Measurements from ENCODE around the gene VAV3.
"Not testable (repeated sequence)": the region's sequence is repeated elsewhere in the genome, so short reads cannot be mapped to it uniquely, and the experiment has no call there.

Gene VAV3

DNA sequence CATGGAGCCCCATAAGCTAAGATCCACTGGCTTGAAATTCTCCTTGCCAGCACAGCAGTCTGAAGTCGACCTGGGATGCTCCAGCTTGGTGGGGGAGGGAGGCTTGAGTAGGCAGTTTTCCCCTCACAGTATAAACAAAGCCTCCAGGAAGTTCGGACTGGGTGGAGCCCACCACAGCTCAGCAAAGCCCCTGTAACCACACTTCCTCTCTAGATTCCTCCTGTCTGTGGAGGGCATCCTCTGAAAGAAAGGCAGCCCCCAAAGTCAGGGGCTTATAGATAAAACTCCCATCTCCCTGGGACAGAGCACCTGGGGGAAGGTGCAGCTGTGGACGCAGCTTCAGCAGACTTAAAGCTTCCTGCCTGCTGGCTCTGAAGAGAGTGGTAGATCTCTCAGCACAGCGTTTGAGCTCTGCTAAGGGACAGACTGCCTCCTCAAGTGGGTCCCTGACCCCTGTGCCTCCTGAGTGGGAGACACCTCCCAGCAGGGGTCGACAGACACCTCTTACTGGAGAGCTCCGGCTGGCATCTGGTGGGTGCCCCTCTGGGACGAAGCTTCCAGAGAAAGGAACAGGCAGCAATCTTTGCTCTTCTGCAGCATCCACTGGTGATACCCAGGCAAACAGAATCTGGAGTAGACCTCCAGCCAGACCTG is 120.3 kb downstream of the VAV3 start:
- in situ Hi-C loops (cut with HindIII; ENCODE audit: low sequenced_read_pairs): not testable (repeated sequence)

- in situ Hi-C loops (cut with HindIII; ENCODE audit: low sequenced_read_pairs): no loop called here
Observed at GRCh38 chr1:107843989-107844388, 121.0 kb downstream of the VAV3 start.

DNA sequence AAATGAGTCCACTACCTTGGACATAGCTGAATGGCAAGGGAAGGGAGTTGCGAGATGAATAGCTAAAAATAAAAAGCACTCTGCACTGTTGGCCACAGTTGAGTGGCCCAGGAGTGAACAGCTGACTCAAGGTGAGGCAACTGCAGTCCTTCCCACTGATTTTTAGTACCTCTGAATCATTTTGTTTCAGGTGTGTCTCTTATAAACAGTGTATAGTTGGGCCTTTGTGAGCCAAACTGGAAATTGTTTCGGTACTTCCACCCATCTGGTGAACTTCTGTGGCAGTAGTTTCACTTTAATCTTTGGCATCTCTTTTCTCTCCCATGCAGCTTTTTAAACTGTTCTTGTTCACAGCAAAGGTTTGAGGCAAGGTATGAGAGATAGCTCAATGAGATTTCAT is 122.7 kb downstream of the VAV3 start:
- in situ Hi-C loops (cut with HindIII; ENCODE audit: low sequenced_read_pairs): no loop called here

- in situ Hi-C loops (cut with HindIII; ENCODE audit: low sequenced_read_pairs): no loop called here
Observed at GRCh38 chr1:107840725-107841124, 124.3 kb downstream of the VAV3 start.

GRCh38 chr1:107838056-107838455 is 126.9 kb downstream of the VAV3 start:
- in situ Hi-C loops (cut with HindIII; ENCODE audit: low sequenced_read_pairs): no loop called here

DNA sequence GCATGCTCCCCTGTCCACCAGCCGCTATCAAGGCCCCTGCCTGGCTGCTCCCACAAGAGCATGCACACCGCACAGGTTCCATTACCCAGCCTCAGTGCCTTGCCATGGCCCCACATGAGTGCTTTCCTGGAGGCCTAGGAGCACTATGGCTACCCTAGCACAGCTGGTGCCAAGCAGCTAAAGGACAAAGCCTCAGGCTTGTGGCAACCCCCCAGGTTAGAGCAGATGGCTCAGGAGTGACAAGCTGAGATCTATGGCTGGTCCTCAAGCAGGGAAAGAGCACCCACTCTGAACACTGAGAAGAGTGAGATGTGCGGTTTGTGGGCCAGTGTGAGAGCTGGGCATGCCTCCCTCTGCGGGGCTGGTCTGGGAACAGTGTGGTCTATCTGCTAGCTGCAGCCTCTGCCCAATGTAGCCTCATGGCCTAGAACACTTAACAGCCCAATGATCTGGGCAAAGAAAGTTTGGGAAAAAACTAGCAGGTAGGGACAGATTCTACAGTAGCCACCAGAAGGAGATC is 129.8 kb downstream of the VAV3 start:
- in situ Hi-C loops (cut with HindIII; ENCODE audit: low sequenced_read_pairs): no loop called here

DNA sequence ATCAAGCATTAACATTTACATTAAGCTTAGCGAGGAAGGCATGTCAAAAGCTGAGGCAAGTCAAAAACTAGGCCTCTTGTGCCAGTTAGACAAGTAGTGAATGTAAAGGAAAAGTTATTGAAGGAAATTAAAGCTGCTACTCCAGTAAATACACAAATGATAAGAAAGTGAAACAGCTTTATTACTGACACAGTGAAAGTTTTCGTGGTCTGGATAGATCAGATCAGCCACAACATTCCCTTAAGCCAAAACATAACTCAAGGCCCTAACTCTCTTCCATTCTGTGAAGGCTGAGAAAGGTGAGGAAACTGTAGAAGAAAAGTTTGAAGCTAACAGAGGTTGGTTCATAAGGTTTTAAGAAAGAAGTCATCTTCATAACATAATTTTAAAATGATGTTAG is 131.9 kb downstream of the VAV3 start:
- in situ Hi-C loops (cut with HindIII; ENCODE audit: low sequenced_read_pairs): no loop called here

DNA sequence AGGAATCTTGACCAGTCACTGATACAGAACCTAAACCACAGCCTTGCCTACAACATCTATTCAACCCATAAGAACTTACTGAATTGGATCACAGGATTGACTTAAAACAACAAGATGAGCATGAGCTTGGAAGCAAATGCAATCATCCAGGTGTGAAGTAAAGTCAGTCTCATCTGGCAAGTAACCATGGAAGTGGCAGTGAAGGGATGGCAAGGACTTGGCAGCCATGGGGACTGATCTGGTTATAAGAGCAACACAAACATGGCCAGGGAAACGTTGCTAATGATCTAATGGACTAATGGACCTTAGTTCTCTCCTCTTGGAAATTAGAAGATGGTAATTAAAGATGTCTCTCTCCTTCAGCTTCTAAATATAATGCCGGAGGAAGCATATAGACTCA is 133.1 kb downstream of the VAV3 start:
- in situ Hi-C loops (cut with HindIII; ENCODE audit: low sequenced_read_pairs): no loop called here

- in situ Hi-C loops (cut with HindIII; ENCODE audit: low sequenced_read_pairs): no loop called here
Observed at GRCh38 chr1:107830526-107830925, 134.5 kb downstream of the VAV3 start.

- in situ Hi-C loops (cut with HindIII; ENCODE audit: low sequenced_read_pairs): no loop called here
Observed at GRCh38 chr1:107830075-107830474, 134.9 kb downstream of the VAV3 start.

GRCh38 chr1:107829036-107829770 is 135.8 kb downstream of the VAV3 start:
- in situ Hi-C loops (cut with HindIII; ENCODE audit: low sequenced_read_pairs): no loop called here

DNA sequence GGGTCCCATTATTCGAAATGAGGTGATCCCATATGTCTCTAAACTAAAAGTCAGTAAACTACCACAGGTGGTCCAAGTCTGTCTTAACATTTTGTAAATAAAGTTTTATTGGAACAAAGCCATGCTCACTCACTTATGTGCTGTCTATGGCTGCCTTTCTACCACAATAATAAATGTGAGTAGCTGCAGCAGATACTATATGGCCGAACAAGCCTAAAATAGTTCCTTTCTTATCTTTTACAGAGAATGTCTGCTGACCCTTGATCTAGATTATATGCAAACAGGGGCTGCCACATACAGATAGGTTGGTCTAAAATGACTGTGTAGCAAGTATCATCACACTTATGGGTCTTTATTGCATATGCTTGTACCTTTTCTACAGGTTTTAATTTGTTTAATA is 140.0 kb downstream of the VAV3 start:
- in situ Hi-C loops (cut with HindIII; ENCODE audit: low sequenced_read_pairs): no loop called here

DNA sequence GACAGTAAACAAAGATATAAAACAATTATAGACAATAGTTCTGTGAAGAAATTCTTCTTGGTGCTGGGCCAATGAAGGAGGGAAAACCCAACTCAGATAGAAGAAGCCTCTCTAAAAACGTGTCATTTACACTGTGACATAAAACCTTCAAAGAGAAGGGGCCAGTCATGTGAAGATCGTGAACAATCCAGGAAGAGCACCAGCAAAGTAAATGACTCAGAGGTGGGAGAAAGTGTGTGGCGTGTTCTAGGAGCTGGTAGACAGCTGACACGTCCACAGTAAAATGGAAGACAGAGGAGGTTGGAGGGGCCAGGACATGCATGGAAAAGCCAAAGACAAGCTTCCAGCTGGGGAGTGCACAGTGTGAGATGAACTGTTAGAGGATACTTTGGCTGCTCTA is 143.6 kb downstream of the VAV3 start:
- in situ Hi-C loops (cut with HindIII; ENCODE audit: low sequenced_read_pairs): no loop called here

DNA sequence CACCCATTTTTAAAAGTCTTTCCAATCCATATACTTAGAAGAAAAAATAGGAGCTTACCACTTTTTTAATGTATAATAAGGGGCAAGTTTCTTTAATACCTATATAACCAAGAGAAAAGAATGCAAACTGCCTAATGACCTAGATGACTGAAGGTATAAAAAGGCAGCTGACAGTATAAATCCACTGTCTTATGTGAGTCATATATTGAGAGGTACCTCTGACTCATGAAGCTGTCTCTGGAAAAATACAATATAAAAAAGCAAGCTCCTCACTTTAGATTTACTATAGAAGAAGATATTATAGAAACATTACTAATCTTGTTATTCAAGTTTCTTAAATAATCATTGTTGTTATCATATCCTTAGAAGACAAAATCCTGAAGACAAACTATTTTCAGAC is 144.2 kb downstream of the VAV3 start:
- in situ Hi-C loops (cut with HindIII; ENCODE audit: low sequenced_read_pairs): no loop called here

DNA sequence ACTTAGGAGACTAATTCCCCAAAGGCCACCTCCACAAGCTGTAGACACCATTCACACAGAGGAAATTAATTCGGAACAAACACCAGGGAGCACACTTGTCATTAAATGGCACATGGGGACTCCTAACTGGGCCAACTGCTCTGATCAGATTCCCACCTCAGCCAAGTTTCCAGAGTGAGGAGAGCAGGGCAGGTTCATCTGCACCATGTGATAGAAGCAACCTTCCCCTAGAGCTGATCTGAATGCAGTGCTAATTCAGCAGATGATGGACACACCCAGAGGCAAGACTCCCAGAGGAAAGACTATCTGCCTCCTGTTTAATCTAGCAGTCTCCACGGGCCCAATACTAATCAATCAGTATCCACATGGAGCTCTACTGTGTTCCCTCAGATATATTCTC is 147.0 kb downstream of the VAV3 start:
- in situ Hi-C loops (cut with HindIII; ENCODE audit: low sequenced_read_pairs): no loop called here

DNA sequence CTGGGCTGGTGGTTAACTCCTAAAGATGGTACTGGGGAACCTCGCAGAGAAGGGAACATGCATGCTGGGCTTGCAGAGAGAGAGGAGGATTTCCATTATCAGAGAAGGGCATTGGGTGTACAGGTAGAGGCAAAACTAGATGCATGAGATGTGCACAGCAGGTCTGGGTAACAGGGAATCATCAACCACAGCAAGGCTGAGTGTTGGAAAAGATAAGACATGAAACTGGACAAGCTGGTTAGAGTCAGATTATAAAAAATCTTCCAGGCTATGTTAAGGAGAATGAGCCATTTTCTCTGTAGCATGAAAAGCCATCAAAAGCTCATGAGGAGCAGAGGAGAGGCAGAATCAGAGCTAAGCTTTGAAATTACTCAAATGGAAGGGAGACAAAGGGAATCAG is 147.8 kb downstream of the VAV3 start:
- in situ Hi-C loops (cut with HindIII; ENCODE audit: low sequenced_read_pairs): no loop called here

GRCh38 chr1:107810291-107810951 is 154.6 kb downstream of the VAV3 start:
- in situ Hi-C loops (cut with HindIII; ENCODE audit: low sequenced_read_pairs): no loop called here

GRCh38 chr1:107807855-107808254 is 157.1 kb downstream of the VAV3 start:
- in situ Hi-C loops (cut with HindIII; ENCODE audit: low sequenced_read_pairs): no loop called here

DNA sequence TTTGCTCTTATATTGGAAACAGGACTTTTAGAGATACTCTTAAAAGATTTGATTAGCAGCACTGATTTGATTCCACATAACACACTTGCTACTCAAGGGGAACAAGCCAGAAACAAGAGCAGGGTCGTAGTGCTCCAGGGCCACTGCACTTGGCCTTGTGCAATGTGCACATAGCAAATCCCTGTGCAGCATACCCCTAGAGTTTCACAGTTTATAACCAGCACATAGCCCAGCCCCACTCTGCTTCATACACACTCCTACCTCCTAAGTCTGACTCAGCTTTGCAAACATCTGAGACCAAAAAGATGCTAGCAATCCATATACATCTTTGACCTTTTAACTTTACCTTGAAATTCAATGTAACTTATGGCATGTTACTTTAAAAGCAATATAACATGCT is 157.6 kb downstream of the VAV3 start:
- in situ Hi-C loops (cut with HindIII; ENCODE audit: low sequenced_read_pairs): no loop called here

DNA sequence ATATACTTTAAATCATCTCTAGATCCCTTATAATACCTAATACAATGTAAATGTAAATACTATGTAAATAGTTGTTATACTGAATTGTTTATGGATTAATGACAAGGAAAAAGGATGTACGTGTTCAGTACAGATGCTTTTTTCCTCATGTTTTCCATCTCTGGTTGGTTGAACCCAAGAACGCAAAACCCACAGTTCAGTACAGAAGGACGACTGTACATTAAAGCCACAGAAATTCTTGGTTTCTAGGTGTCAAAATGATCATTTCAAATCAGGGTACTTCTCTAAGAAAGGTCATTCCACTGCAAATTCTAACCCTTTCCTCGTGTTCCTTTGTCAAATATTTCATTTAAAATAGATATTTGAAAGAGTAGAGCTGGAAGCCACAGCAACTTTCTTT is 158.1 kb downstream of the VAV3 start:
- in situ Hi-C loops (cut with HindIII; ENCODE audit: low sequenced_read_pairs): no loop called here

- in situ Hi-C loops (cut with HindIII; ENCODE audit: low sequenced_read_pairs): no loop called here
Observed at GRCh38 chr1:107804741-107805140, 160.2 kb downstream of the VAV3 start.

- in situ Hi-C loops (cut with HindIII; ENCODE audit: low sequenced_read_pairs): no loop called here
Observed at GRCh38 chr1:107804134-107804533, 160.8 kb downstream of the VAV3 start.
